SIG-M5 treated with dmso at 0.1 percent for 504 hours (cell line): Measurements from ENCODE around the gene CTDNEP1.

Source experiments
- DNase-seq: peaks from one replicate; lab custom pipeline; 2025; ENCODE audit not compliant: unreplicated experiment; lab: John Stamatoyannopoulos, UW

CTDNEP1 gene

DNA sequence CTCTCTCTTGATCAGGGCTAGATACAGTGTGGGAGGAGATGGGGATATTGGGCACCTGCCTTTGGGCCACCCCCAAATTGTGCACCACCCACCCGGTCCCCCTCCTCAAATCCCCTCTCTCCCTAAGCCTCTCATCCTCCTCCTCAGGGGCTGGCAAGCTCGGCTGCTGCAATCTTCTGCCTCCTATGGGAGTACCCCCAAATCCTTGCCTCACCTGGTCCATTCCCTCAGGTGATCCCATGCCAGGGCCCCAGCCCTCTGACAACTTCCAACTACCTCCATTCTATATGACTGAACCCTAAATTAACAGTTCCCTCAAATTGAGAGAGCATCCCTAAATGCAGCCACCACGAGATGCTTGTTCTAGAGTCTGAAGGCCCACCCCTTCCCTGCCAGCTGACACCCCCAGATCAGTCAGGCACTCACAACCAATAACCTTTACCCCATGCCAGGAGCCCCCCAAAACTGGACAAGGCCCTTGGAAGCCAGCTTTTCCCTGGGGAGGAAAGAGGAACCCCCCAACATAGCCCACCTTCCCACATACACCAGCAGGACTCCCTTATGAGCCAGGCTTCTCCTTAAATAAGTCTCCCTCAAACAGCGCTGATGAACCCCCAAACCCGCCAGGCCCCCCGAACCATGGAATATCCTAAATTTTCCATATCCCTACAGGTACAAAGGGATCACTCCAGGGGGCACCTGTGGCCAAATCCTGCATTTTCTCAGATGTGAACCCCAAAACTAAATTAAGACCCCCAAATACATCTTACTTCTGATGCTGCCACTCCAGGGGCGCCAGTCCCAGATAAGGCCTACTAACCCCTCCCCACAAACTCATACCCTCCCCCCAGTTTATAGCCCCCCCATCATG is 35.1 kb downstream of the CTDNEP1 start:
- DNase-seq, result no peak

DNA sequence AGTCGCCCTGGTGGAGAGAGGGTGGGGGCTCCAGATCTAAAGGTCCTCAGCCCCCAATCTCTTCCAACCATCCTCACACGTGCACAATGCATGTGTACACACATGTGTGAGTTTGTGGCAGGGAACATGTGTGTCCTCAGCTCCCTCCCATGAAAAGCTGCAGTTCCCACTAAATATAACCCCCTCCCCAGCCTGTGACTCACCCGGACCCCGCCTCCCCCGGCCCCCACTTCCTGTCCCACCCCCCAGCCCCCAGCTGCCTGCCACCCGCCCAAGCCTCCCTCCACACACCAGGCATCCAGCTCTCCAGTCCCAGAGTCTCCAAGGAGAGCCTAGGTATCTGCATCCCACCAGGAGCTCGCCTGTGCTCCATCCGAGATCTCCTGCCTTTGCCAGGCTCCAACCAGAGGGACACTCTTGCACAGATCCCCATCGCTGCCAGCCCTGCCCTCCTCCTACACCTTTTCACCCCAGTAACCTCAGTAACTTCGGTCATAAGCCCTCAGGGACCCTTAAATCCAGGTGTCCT is 35.8 kb downstream of the CTDNEP1 start:
- DNase-seq, result no peak

DNA sequence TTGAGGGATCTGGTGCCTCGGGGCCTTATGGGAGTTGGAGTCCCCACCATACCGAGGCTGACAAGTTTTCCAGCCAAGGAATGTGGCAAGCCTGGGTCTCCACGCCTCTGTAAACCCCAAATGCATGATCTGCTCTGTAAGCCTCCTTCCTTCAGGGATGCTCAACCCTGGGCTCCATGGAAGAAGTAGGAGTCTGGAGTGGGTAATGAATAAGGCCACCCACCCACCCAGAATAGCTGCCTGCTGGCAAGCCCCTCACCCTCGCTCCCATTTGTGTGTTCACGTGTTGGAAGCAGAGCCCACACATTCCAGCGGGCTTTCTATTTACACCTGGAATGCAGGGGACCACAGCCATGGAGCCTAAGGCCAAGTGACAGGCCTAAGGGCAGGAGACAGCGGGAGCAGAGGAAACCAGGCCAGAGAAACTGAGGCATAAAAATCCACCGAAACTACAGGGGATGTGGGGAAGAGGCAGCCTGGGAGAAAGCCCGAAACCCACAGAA is 36.3 kb downstream of the CTDNEP1 start:
- no peak for DNase-seq

DNA sequence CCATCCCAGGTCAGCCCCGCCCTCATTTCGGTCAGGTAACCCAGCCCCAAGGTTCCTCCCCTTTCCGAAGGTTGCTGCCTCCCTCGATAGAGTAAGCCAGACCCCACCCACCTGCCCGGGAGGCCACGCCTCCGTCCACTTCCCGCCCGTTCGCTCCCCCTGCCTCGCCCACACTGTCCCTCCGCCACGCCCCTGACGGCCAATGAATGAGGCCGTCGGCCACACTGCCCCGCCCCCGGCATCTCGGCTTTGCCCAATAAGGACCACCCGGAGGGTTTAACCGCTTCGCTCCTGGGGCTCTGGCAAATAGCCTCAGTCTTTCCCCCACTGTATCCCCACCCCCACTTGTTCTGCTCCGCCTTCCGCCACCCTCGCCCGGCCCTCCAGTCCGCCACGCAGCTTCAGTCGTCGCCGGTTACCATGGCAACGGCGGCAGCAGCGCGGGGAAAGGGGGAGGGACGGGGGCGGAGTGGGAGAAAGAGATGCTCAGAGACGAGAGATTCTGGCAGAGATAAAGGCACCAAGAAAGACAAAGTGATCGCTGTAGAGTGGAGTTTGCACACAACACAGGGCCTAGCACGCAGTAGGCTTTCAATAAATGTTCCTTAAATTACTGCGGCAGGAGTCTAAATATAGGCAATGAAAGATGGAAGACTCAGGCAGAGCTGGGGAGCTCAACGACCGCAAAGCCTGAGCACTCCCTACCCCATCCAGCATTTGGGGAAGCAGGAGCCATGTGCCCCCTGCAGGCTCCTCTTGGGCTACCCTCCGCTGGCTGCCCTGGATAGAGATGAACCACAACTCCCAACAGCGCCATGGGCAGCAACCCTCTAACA is 37.0 kb downstream of the CTDNEP1 start:
- DNase-seq, result peak; percentile 95

DNA sequence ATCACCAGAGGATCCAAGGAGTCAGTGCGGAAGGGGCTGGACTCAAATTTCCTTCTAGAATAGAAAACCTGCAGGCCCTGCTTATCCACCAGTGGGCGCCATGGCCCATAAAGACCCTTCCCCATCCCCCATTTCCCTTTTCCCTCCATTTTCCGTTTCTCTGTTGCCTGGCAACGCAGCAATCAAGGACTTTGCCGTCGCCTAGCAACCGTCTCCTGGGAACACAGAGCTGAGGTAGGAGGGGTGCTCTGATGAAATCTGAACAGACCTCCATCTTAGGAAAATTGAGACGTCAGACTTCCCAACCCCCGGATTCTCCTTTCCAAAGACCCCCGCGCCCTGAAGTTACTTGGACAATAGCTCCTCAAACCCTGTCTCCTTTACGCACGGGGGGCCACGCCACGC is 37.6 kb downstream of the CTDNEP1 start:
- DNase-seq, result peak; percentile 82

DNA sequence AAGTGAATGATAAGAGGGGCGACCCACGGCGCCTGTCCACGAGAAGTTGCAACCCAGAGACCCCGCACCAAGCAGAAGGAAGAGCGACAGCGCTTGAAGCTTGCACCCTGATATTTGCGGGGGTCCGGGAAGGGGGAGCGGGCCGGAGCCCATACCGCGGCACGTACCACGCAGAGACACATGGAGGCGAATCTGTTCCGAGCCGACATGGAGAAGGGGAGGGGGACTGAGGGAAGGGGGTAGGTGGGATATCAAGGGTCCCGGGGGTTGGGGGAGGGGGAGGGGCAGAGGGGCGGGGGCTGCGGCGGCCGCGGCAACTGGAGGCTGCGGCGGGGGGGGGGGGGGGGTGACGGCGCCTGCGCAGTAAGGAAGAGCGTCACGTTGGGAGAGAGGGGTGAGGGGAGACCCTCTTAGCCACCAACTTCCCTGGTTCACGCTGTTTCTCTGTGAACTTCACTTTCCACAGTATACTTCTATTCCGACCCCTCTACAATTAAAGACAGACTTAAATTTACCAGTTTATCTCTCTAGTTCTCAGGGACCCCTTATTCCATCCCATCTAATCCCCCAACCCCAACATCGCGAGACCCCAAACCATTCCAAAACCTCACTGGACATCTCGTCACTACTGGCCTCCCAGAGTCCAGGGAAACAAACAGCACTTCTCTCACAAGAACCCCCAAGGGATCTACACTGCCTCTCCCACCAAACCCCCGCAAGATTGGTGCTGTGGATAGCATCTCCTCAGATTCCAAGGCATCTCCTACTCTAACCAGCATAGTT is 39.9 kb downstream of the CTDNEP1 start:
- no peak for DNase-seq

DNA sequence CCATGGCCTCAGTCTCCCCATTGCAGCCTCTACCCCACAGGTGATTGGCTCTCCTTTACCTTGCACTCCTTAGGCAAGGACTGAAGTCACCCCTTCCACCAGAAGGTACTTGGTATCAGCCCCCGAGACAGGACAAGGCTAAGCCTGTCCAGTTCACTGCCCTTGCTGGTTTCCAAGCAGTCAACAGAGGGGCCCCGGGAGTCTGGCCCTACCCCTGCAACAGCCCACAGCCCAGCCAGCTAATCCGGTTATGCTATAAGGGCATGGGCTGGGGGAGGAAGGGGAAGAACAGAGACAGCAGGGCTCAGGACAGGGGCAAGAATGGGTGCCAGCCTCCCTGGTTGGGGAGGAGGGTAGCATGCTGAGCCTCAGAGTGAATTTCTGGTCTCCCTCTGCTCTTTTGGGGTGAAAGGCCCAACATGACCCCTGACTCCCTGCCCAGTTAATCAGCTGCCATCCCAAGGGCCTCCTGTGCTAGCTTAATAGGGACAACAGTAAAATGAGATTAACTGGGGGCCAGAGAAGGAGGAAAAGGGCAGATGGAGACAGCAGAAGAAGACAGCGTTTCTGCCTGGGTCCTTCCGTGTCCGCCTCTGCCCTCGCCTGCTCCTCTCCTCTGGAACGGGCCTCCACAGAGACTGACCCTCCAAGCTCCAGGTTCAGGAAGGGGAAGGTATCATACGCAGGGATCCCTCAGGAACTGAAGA is 42.6 kb downstream of the CTDNEP1 start:
- DNase-seq, result no peak

DNA sequence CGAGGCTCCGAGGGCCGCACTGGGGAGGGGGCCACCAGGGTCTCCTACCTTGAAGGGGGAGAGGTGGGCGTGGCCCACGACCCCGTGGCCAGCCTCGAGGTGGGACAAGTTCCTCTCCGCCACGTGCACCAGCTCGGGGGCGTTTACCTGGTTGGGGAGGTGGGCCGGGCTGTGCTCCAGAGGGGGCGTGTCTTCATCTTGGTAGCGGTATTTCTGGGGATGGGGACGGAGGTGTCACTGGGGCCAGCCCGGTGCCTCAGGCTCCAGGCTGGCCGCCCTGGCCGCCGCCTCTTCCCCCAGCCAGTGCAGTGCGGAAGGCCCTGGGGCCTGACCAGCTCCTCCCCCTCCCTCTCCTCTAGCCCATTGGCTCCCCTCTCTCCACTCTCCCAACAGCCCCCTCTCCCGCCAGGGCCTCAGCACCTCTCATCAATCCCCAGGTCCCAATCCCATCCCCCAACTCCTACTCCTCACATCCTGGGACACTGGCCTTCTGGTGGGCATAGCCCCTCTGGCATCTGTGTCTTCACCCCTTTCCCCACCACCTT is 43.4 kb downstream of the CTDNEP1 start:
- no peak for DNase-seq

DNA sequence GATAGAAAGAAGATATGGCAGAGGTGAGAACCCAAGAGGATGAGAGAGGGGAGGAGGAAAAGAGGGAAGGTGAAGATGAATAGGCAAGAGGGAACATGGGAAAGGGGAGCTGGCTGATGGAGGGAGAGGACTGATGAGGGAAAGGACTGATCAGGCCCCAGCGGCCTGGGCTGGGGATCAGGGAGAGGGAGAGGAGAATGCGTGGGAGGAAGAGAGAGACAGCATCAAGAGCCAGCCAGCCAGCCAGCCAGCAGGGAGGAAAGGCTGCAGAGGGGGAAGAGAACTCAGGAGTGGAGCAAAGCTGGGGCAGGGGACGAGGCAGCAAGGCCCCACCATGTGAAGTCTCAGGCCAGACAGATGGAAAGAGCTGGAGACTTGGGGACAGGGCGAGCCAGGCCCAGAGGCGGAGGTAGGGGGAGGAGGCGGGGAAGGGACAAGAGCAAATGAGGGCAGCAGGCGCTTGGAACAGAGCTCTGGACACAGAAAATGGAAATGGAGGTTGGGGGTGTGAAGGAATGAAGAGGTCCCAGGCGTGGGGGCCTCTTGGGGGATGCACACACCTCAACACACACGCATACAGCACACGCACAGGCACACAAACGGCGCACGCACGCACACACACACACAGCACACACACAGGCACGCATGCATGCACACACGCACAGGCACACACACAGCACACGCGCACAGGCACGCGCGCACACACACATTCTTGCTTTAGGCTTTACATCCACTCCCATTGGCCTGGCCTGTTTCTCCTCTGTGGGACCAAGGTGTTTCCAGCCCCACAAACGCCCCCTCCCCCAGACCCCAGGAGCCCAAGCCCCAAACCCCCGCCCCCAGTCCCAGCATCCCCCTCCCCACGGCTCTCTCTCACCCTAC is 44.2 kb downstream of the CTDNEP1 start:
- DNase-seq, result no peak

DNA sequence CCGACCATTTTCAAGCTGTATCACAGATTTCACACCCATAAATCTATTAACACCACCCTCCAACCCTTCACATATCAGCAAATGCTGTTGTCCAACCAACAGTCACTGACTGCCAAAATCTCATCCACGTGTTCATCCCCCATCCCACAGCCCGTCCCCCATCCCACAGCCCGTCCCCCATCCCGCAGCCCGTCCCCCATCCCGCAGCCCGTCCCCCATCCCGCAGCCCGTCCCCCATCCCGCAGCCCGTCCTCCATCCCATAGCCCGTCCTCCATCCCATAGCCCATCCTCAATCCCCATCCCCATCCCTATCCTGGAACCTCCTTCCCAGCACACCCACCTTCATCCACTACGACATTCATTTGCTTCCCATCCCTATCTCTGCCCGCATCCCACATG is 46.0 kb downstream of the CTDNEP1 start:
- no peak for DNase-seq

DNA sequence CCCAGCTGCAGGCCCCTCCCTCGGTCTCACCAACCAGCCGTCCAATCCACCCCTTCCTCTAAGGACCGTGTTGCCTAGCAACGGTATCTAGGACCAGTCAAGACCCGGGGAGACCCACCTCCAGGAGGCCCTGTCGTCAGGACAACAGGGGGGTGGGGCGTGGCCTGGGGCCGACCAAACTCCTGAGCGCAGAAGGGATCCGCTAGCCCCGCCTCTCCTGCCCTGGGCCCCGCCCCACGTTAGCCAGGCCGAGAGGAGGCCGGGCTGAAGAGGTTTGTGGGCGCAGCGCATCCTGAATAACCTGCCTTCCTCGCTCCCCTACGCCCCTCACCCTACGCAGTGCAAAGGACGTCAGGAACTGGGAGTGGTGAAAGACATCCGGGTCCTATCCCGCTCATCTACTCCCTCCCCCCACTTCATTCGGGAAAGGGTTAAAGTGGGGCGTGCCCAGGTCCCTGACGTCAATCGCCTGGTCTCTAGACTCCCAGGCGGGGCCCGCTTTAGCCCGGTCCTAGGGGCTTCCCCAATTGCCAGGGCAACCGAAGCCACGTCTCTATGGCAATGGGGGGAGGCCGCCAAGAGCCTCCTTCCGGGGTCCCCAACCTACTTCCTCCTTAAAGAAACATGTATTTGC is 46.6 kb downstream of the CTDNEP1 start:
- DNase-seq, result peak; percentile 63

DNA sequence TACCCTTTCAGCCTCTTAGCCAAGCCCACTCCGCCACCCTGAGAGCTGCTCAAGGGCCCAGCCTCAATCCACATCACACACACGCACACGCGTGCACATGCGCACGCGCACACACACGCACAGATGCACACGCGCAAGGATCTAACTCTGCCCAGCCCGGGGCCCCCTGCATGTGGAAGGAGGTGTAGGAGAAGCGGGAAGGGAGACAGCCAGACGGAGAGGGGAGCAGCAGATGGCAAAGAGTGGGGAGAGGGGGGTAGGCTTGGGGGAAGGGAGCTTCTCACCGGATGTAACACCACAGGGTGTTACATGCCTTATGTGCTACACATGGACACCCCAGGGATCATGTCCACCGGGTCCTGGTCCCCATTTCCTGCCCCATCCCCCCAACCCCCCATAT is 47.2 kb downstream of the CTDNEP1 start:
- no peak for DNase-seq

DNA sequence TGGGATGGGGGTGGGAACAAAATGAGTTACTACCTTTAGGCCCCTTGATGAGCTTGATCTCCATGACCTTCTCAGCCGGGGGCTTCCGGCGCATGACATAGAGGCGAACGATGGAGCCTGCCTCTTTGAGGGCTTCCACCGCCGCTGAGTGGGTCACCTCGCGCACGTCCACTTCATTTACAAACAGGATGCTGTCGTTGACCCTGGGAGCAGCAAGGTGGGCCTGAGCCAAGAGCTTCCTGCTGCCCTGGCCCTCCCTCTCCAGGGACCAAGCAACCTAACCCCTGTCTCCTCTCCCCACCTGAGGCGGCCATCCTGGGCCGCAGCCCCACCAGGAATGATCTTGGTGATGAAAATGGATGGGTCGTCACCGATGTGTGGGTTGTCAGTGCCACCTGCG is 48.1 kb downstream of the CTDNEP1 start:
- DNase-seq, result no peak

DNA sequence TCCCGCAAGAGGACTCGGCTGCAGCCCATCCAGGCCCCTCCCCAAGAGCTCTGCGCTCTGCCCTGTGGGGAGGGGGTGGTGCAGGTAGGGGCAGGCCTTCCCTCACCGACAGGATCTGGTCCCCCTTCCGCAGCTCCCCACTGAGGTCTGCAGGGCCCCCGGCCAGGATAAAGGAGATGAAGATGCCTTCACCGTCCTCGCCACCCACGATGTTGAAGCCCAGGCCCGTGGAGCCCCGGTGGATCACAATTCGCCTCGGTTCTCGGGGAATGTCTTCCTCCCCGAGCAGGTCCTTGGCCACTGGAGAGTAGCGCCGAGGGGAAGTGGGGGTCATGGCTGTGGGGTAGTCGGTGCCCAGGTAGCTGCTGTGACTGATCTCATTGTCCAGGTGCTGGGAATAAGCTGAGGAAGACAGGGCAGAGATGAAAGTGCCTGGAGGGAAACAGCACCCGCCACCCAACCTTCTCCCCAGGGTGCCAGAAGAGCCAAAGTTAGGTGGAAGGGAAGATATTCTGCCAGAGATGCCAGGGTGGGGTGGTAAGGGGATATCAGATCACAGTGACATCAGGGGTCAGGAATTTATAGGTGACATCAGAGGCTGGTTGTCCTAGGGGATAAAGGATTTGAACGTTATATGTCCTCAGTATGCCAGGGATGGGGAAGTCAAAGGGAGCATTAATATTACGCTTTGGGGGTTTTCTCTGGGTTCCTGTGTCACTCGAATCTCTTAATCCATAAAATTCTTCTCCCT is 54.7 kb downstream of the CTDNEP1 start:
- no peak for DNase-seq

DNA sequence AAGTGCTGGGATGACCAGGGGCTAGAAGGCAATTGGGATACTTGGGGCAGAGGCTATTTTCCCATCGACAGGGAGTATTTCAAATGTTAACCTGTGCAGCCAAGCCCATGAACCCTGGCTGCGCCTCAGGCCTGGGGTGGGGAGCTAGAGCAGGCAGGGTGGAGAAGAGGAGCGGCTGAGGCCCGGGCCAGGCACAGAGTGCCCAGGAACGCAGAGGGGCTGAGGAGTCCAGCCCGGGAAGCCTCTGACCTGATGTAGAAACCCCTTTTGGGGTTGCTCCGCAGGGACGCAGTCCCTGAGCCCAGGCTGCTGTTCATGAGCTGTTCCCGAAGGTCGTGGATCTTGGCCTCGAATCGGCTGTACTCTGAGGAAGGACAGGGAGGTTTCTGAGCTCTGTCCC is 55.6 kb downstream of the CTDNEP1 start:
- no peak for DNase-seq
